Left lung (tissue), 10 donors: Measurements from ENCODE around the gene SLC4A9. TPM values are rescaled to one million over a fixed set of nuclear protein-coding genes. Genes with fewer than 3 reads are reported as not detected.

Experiments used
- ATAC-seq: fragments of 200-7000 bp; cut with Tn5 transposase; one replicate; pipeline ENCODE4 v1.9.1; 2020; ENCODE audit warnings: moderate library complexity
- DNase-seq, 4 donors: peaks; one replicate each; pipeline ENCODE4 v3.0.0-alpha.2; 2013 to 2020
- H3K27ac ChIP-seq, 2 donors: fragments of 200-600 bp; sonication (generic) in 1 of 2; one replicate each; pipeline versions ENCODE4 v1.5.0 to v1.8.0; 2020 to 2021
- H3K27me3 ChIP-seq, 2 donors: fragments of 200-600 bp; sonication (generic) in 1 of 2; one replicate each; pipeline versions ENCODE4 v1.5.0 to v1.8.0; 2020 to 2021
- H3K36me3 ChIP-seq, 2 donors: fragments of 200-600 bp; sonication (generic) in 1 of 2; one replicate each; pipeline versions ENCODE4 v1.5.0 to v1.8.0; 2020 to 2021
- H3K4me1 ChIP-seq, 2 donors: fragments of 200-600 bp; one replicate each; pipeline ENCODE4 v1.8.0; 2021
- H3K4me3 ChIP-seq, 2 donors: fragments of 200-600 bp; sonication (generic) in 1 of 2; one replicate each; pipeline versions ENCODE4 v1.5.0 to v1.8.0; 2020 to 2021; ENCODE audit warnings: mild to moderate bottlenecking in 1 of 2
- H3K9me3 ChIP-seq, 2 donors: fragments of 200-600 bp; sonication (generic) in 1 of 2; one replicate each; pipeline versions ENCODE4 v1.5.0 to v1.8.0; 2020 to 2021
- CTCF ChIP-seq, 2 donors: fragments of 200-600 bp; sonication (generic) in 1 of 2; IDR thresholded peaks; one replicate each; pipeline versions ENCODE4 v1.5.0 to v1.8.0; 2021; ENCODE audit warnings: antibody characterized with exemption in 2 of 2
- intact Hi-C, 2 donors: fragments of 100-400 bp; cut with DNase I; formaldehyde crosslinking; loops; one replicate each; pipeline versions ENCODE4 v1.11.2 to v1.14.2; 2022
- polyA plus RNA-seq, 6 donors: library from polyadenylated mRNA; unstranded; fragments of 120-200 nt; gene quantifications; one replicate each; pipeline ENCODE4 v1.2.1, GENCODE V29; 2013; ENCODE audit not compliant: insufficient read length in 6 of 6
- total RNA-seq, 2 donors: library from RNA; stranded (reverse); fragmentation: NEBNext Ultra II Directional; extraction: Animal tissue kit (Norgen Biotek cat#: 25700); gene quantifications; one replicate each; pipeline ENCODE4 v1.2.1, GENCODE V29; 2021
- donor health status: DM: no; HTN: yes; CAD: no.
- donor health status: DM: no; HTN: no; CAD: no.

SLC4A9 gene
- total and polyA plus RNA-seq, 8 donors: 0.09 to 0.44 (median 0.11) TPM; not detected in 4

- Histone ChIP-seq H3K4me1 (peaks cover 9 to 51% of the 10 kb centered on the region in 2 donors), H3K27ac (peak overlapping the region in 1 of 2 donors; percentile 70), H3K4me3 (no peak overlapping the region), H3K36me3 (peaks cover 0 to under 1% of the 10 kb centered on the region in 2 donors), H3K27me3 (no peaks in the 10 kb centered on the region), H3K9me3 (no peaks in the 10 kb centered on the region)
- ATAC-seq (no peak), DNase-seq (no peak)
- no peak for TF ChIP-seq CTCF (IDR thresholded peaks at IDR 0.05)
- intact Hi-C loops: loop anchor here (5.0 to 10.0 kb wide), 2 partner anchors 95 to 103 kb away; no protein-coding TSS in a partner anchor
Observed at GRCh38 chr5:140347360-140347759, 12.6 kb upstream of the SLC4A9 start.

GRCh38 chr5:140348104-140348503, 11.9 kb upstream of the SLC4A9 start:
- H3K4me3 ChIP-seq: no peak overlapping the region
- no peak for TF ChIP-seq CTCF (IDR thresholded peaks at IDR 0.05)
- no peaks in the 10 kb centered on the region for H3K27me3 ChIP-seq
- no peaks in the 10 kb centered on the region for H3K36me3 ChIP-seq
- DNase-seq (no peak), ATAC-seq (no peak)
- peaks cover 9 to 44% of the 10 kb centered on the region in 2 donors for H3K4me1 ChIP-seq
- H3K9me3 ChIP-seq: no peaks in the 10 kb centered on the region
- no peak overlapping the region for H3K27ac ChIP-seq
- intact Hi-C loops: loop anchor here (5.0 to 10.0 kb wide), 2 partner anchors 96 to 103 kb away; no protein-coding TSS in a partner anchor

- no peak for TF ChIP-seq CTCF (IDR thresholded peaks at IDR 0.05)
- ATAC-seq: no peak
- peaks cover 9 to 32% of the 10 kb centered on the region in 2 donors for H3K4me1 ChIP-seq
- no peaks in the 10 kb centered on the region for H3K9me3 ChIP-seq
- intact Hi-C loops: loop anchor here (5.0 to 10.0 kb wide), 2 partner anchors 97 to 104 kb away; no protein-coding TSS in a partner anchor
- no peak overlapping the region for H3K27ac ChIP-seq
- no peaks in the 10 kb centered on the region for H3K36me3 ChIP-seq
- peak in 1 of 4 donors; percentile 48 for DNase-seq
- no peak overlapping the region for H3K4me3 ChIP-seq
- no peaks in the 10 kb centered on the region for H3K27me3 ChIP-seq
Observed at GRCh38 chr5:140349244-140349643, 10.8 kb upstream of the SLC4A9 start.

GRCh38 chr5:140351609-140352334, 8.2 kb upstream of the SLC4A9 start:
- H3K4me3 ChIP-seq: no peak overlapping the region
- intact Hi-C loops: loop anchor here in 1 of 2 donors (5.0 kb wide), 1 partner anchor 109 kb away; no protein-coding TSS in a partner anchor
- TF ChIP-seq CTCF (IDR thresholded peaks at IDR 0.05): peak; percentile 77 to 98
- H3K9me3 ChIP-seq: no peaks in the 10 kb centered on the region
- DNase-seq: peak in 2 of 4 donors; percentile 54 to 79
- H3K4me1 ChIP-seq: peaks cover 0 to 11% of the 10 kb centered on the region in 2 donors
- no peaks in the 10 kb centered on the region for H3K27me3 ChIP-seq
- no peak overlapping the region for H3K27ac ChIP-seq
- H3K36me3 ChIP-seq: no peaks in the 10 kb centered on the region
- peak; percentile 76 for ATAC-seq

GRCh38 chr5:140355546-140355945, 4.4 kb upstream of the SLC4A9 start:
- no peaks in the 10 kb centered on the region for H3K36me3 ChIP-seq
- intact Hi-C loops: no loop called here
- no peak for TF ChIP-seq CTCF (IDR thresholded peaks at IDR 0.05)

More at GRCh38 chr5:140355546-140355945, 4.4 kb upstream of the SLC4A9 start:
- ATAC-seq: no peak
- peak in 1 of 4 donors; percentile 5 for DNase-seq
- H3K4me1 ChIP-seq: peaks cover 5 to 18% of the 10 kb centered on the region in 2 donors
- H3K4me3 ChIP-seq: no peak overlapping the region
- no peaks in the 10 kb centered on the region for H3K27me3 ChIP-seq
- no peak overlapping the region for H3K27ac ChIP-seq
- no peaks in the 10 kb centered on the region for H3K9me3 ChIP-seq
